WTC11 (cell line): ENCODE results near the gene PDE1C. TPM values are rescaled to one million over a fixed set of nuclear protein-coding genes. Genes with fewer than 3 reads are reported as not detected.
"Not testable (repeated sequence)": the region's sequence is repeated elsewhere in the genome, so short reads cannot be mapped to it uniquely, and the experiment has no call there.

ENCODE experiments used
- ATAC-seq: fragments of 200-7000 bp; cut with Tn5 transposase; 2 replicates; pipeline ENCODE4 v1.10.0; 2021; ENCODE audit warnings: mild to moderate bottlenecking, moderate library complexity
- CTCF ChIA-PET: fragments of 300-600 bp; sonication (Branson Sonifier 250); formaldehyde crosslinking; loops from one replicate; lab custom pipeline; 2021; ENCODE audit warnings: antibody characterized with exemption; lab: Charles Lee
- POLR2A ChIA-PET: fragments of 350-600 bp; sonication (Branson Sonifier 250); formaldehyde crosslinking; loops from one replicate; lab custom pipeline; 2021; ENCODE audit warnings: antibody characterized with exemption; lab: Charles Lee
- DNase-seq: peaks from one replicate; pipeline ENCODE4 v3.0.0; 2021; ENCODE audit warnings: low spot score
- H3K27ac Mint-ChIP-seq: 2 replicates; pipeline ENCODE4 v1.8.0; 2021; ENCODE audit warnings: mixed read lengths
- H3K27me3 Mint-ChIP-seq: 2 replicates; pipeline ENCODE4 v1.8.0; 2021; ENCODE audit warnings: low read depth, mild to moderate bottlenecking, moderate library complexity, mixed read lengths
- H3K36me3 Mint-ChIP-seq: 2 replicates; pipeline ENCODE4 v1.8.0; 2021; ENCODE audit warnings: mixed read lengths
- H3K4me1 Mint-ChIP-seq: 2 replicates; pipeline ENCODE4 v1.8.0; 2022; ENCODE audit warnings: mixed read lengths
- H3K4me3 Mint-ChIP-seq: 2 replicates; pipeline ENCODE4 v1.8.0; 2021; ENCODE audit warnings: mild to moderate bottlenecking, moderate library complexity, mixed read lengths
- H3K9me3 Mint-ChIP-seq: 2 replicates; pipeline ENCODE4 v1.8.0; 2021; ENCODE audit warnings: mixed read lengths
- E2F1 ChIP-seq: sonication (generic); formaldehyde crosslinking; IDR thresholded peaks from 2 replicates; pipeline ENCODE4 v1.8.0; 2022; ENCODE audit warnings: mild to moderate bottlenecking, missing genetic modification reagents
- EMX1 ChIP-seq: fragments of 250-450 bp; sonication (Bioruptor Pico); IDR thresholded peaks from 2 replicates; pipeline ENCODE4 v1.8.0; 2021; ENCODE audit warnings: mild to moderate bottlenecking
- FOXP1 ChIP-seq: sonication (generic); formaldehyde crosslinking; IDR thresholded peaks from 2 replicates; pipeline ENCODE4 v1.8.0; 2022; ENCODE audit warnings: missing genetic modification reagents, mild to moderate bottlenecking, moderate library complexity, borderline replicate concordance
- HMGA2 ChIP-seq: fragments of 250-450 bp; sonication (Bioruptor Pico); IDR thresholded peaks from 2 replicates; pipeline ENCODE4 v1.4.0; 2021; ENCODE audit warnings: mild to moderate bottlenecking, moderate library complexity
- JAZF1 ChIP-seq: fragments of 250-450 bp; sonication (Bioruptor Pico); IDR thresholded peaks from 2 replicates; pipeline ENCODE4 v1.9.0; 2021; ENCODE audit warnings: moderate library complexity, mild to moderate bottlenecking, inconsistent platforms
- JUN ChIP-seq: sonication (generic); formaldehyde crosslinking; IDR thresholded peaks from 2 replicates; pipeline ENCODE4 v1.8.0; 2023; ENCODE audit warnings: mild to moderate bottlenecking, missing genetic modification reagents
- NR2C2 ChIP-seq: sonication (generic); formaldehyde crosslinking; IDR thresholded peaks from 2 replicates; pipeline ENCODE4 v1.8.0; 2022; ENCODE audit warnings: mild to moderate bottlenecking, missing genetic modification reagents
- NR3C1 ChIP-seq: sonication (generic); formaldehyde crosslinking; conservative IDR thresholded peaks from 2 replicates; pipeline ENCODE4 v1.8.1; 2023; ENCODE audit warnings: low read depth, mild to moderate bottlenecking, missing genetic modification reagents
- TP53 ChIP-seq: sonication (generic); formaldehyde crosslinking; IDR thresholded peaks from 2 replicates; pipeline ENCODE4 v1.8.1; 2023; ENCODE audit warnings: mild to moderate bottlenecking, missing genetic modification reagents
- USF1 ChIP-seq: sonication (generic); formaldehyde crosslinking; IDR thresholded peaks from 2 replicates; pipeline ENCODE4 v1.8.0; 2022; ENCODE audit warnings: mild to moderate bottlenecking, missing genetic modification reagents
- ZBTB21 ChIP-seq: sonication (generic); formaldehyde crosslinking; IDR thresholded peaks from 2 replicates; pipeline ENCODE4 v1.8.1; 2023; ENCODE audit warnings: mild to moderate bottlenecking, missing genetic modification reagents, borderline replicate concordance
- ZNF138 ChIP-seq: sonication (generic); formaldehyde crosslinking; conservative IDR thresholded peaks from 2 replicates; pipeline ENCODE4 v1.8.1; 2022; ENCODE audit warnings: mild to moderate bottlenecking, moderate library complexity, missing genetic modification reagents
- ZNF232 ChIP-seq: sonication (generic); formaldehyde crosslinking; IDR thresholded peaks from 2 replicates; pipeline ENCODE4 v1.8.0; 2022; ENCODE audit warnings: mild to moderate bottlenecking, missing genetic modification reagents
- ZNF671 ChIP-seq: fragments of 250-450 bp; sonication (Bioruptor Pico); IDR thresholded peaks from 2 replicates; pipeline ENCODE4 v1.8.0; 2021; ENCODE audit warnings: mild to moderate bottlenecking
- ZSCAN18 ChIP-seq: fragments of 250-450 bp; sonication (Bioruptor Pico); IDR thresholded peaks from 2 replicates; pipeline ENCODE4 v2.1.2; 2022; ENCODE audit warnings: mild to moderate bottlenecking, moderate library complexity
- total RNA-seq: library from RNA; stranded (reverse); gene quantifications from 3 replicates; pipeline ENCODE4 v1.2.3, GENCODE V29; 2021
- TF ChIP-seq, protein P1 (sequence below): sonication (generic); formaldehyde crosslinking; IDR thresholded peaks from 2 replicates; pipeline ENCODE4 v1.8.1; 2023; ENCODE audit warnings: mild to moderate bottlenecking, missing genetic modification reagents, moderate library complexity
- TF ChIP-seq, protein P2 (sequence below): fragments of 250-450 bp; sonication (Bioruptor Pico); IDR thresholded peaks from 2 replicates; pipeline ENCODE4 v1.9.0; 2021; ENCODE audit warnings: mild to moderate bottlenecking, borderline replicate concordance

The PDE1C gene
- total RNA-seq, 1 experiment from 2014 or later: 0.55 TPM

GRCh38 chr7:31850066-31850465 is 220.1 kb downstream of the PDE1C start:
- Mint-ChIP-seq H3K9me3 (peaks cover 3% of the 10 kb centered on the region; the same call in 1 of the 2 replicates), H3K4me1 (no peaks in the 10 kb centered on the region), H3K36me3 (no peaks in the 10 kb centered on the region), H3K27ac (no peak overlapping the region), H3K4me3 (no peak overlapping the region), H3K27me3 (peaks cover 28% of the 10 kb centered on the region)
- ChIA-PET POLR2A (no interaction called here), CTCF (no interaction called here)
- ATAC-seq (no peak), DNase-seq (no peak)
- TF ChIP-seq NR3C1 (CRISPR knock-in tag) (no peak), JUN (no peak), ZSCAN18 (CRISPR knock-in tag) (no peak), ZNF232 (no peak), ZNF138 (CRISPR knock-in tag) (no peak), JAZF1 (CRISPR knock-in tag) (no peak), ZNF671 (CRISPR knock-in tag) (no peak), EMX1 (CRISPR knock-in tag) (no peak), E2F1 (CRISPR knock-in tag) (no peak), FOXP1 (CRISPR knock-in tag) (no peak)
- TF ChIP-seq, protein P1, sequence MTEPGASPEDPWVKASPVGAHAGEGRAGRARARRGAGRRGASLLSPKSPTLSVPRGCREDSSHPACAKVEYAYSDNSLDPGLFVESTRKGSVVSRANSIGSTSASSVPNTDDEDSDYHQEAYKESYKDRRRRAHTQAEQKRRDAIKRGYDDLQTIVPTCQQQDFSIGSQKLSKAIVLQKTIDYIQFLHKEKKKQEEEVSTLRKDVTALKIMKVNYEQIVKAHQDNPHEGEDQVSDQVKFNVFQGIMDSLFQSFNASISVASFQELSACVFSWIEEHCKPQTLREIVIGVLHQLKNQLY (CRISPR knock-in tag): no peak
- TF ChIP-seq, protein P2, sequence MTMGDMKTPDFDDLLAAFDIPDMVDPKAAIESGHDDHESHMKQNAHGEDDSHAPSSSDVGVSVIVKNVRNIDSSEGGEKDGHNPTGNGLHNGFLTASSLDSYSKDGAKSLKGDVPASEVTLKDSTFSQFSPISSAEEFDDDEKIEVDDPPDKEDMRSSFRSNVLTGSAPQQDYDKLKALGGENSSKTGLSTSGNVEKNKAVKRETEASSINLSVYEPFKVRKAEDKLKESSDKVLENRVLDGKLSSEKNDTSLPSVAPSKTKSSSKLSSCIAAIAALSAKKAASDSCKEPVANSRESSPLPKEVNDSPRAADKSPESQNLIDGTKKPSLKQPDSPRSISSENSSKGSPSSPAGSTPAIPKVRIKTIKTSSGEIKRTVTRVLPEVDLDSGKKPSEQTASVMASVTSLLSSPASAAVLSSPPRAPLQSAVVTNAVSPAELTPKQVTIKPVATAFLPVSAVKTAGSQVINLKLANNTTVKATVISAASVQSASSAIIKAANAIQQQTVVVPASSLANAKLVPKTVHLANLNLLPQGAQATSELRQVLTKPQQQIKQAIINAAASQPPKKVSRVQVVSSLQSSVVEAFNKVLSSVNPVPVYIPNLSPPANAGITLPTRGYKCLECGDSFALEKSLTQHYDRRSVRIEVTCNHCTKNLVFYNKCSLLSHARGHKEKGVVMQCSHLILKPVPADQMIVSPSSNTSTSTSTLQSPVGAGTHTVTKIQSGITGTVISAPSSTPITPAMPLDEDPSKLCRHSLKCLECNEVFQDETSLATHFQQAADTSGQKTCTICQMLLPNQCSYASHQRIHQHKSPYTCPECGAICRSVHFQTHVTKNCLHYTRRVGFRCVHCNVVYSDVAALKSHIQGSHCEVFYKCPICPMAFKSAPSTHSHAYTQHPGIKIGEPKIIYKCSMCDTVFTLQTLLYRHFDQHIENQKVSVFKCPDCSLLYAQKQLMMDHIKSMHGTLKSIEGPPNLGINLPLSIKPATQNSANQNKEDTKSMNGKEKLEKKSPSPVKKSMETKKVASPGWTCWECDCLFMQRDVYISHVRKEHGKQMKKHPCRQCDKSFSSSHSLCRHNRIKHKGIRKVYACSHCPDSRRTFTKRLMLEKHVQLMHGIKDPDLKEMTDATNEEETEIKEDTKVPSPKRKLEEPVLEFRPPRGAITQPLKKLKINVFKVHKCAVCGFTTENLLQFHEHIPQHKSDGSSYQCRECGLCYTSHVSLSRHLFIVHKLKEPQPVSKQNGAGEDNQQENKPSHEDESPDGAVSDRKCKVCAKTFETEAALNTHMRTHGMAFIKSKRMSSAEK (CRISPR knock-in tag): no peak

DNA sequence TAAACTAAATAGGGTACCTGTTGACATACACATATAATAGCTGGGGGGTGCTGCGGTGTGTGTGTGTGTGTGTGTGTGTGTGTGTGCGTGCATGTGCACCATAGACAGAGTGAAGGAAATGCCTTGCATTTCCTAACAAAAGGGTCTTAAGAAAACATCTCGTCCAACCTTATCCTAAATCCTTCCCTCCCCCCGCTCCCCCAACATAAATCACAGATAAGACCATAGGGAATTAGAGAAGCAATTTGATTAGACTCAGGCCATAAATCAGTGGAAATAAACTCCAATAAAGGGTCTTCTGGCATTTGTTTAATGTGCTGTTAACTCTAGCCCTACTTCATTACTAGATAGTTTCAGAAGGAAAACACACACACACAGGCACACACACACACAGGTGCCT is 234.7 kb downstream of the PDE1C start:
- Mint-ChIP-seq H3K4me3 (no peak overlapping the region), H3K4me1 (no peaks in the 10 kb centered on the region), H3K27ac (no peak overlapping the region), H3K9me3 (peaks cover 4% of the 10 kb centered on the region; the same call in 1 of the 2 replicates), H3K36me3 (no peaks in the 10 kb centered on the region), H3K27me3 (peaks cover 18% of the 10 kb centered on the region)
- CTCF ChIA-PET: no interaction called here
- DNase-seq (no peak), ATAC-seq (no peak)
- POLR2A ChIA-PET: no interaction called here
- TF ChIP-seq USF1 (CRISPR knock-in tag): no peak
- no peak for TF ChIP-seq NR2C2 (CRISPR knock-in tag)
- TF ChIP-seq TP53: no peak
- TF ChIP-seq ZBTB21 (CRISPR knock-in tag): no peak
- TF ChIP-seq HMGA2 (CRISPR knock-in tag): no peak

GRCh38 chr7:31833625-31834024 is 236.6 kb downstream of the PDE1C start:
- H3K4me1 Mint-ChIP-seq, DNase-seq, H3K4me3 Mint-ChIP-seq, H3K36me3 Mint-ChIP-seq, H3K9me3 Mint-ChIP-seq, POLR2A ChIA-PET, CTCF ChIA-PET, H3K27ac Mint-ChIP-seq, ATAC-seq: not testable (repeated sequence)
- H3K27me3 Mint-ChIP-seq: peaks cover 18% of the 10 kb centered on the region
